WERI-Rb-1 (cell line): ENCODE measurements around the gene SLC7A1.
A peak's percentile ranks its signal among the peaks of the same experiment; 100 is the strongest.

Experiments used
- DNase-seq: peaks from one replicate; pipeline ENCODE4 v3.0.0-alpha.2; 2020
- H3K27ac ChIP-seq: fragments of 250-450 bp; sonication (Bioruptor Pico); 2 replicates; pipeline ENCODE4 v1.5.1; 2020; ENCODE audit warnings: mild to moderate bottlenecking, moderate library complexity
- H3K27me3 ChIP-seq: fragments of 250-450 bp; sonication (Bioruptor Pico); 2 replicates; pipeline ENCODE4 v1.5.1; 2021; ENCODE audit warnings: mild to moderate bottlenecking, low read depth, moderate library complexity; ENCODE audit not compliant: insufficient read depth, severe bottlenecking
- H3K36me3 ChIP-seq: fragments of 250-450 bp; sonication (Bioruptor Pico); 2 replicates; pipeline ENCODE4 v1.5.1; 2020; ENCODE audit warnings: mild to moderate bottlenecking, moderate library complexity
- H3K4me3 ChIP-seq: 2 replicates; pipeline ENCODE4 v1.5.1; 2011; ENCODE audit warnings: low read depth, mild to moderate bottlenecking, control low read depth, low read length
- H3K9me3 ChIP-seq: fragments of 250-450 bp; sonication (Bioruptor Pico); 2 replicates; pipeline ENCODE4 v1.5.1; 2021; ENCODE audit warnings: mild to moderate bottlenecking, moderate library complexity; ENCODE audit not compliant: severe bottlenecking
- TF ChIP-seq, protein P1 (sequence below): IDR thresholded peaks from 2 replicates; pipeline ENCODE4 v1.5.1; 2011; ENCODE audit warnings: low read depth, mild to moderate bottlenecking, control low read depth, inconsistent platforms, low read length

The SLC7A1 gene

DNA sequence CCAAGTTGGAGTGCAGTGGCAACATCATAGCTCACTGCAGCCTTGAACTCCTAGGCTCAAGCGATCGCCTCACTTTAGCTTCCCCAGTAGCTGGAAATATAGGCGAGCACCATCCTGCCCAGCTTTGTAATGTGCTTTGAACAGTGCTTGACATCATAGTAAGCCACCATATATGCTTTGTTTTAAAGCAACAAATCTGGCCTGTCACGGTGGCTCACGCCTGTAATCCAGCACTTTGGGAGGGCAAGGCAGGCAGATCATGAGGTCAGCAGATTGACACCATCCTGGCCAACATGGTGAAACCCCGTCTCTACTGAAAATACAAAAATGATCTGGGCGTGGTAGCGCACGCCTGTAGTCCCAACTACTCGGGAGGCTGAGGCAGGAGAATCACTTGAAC lies 1.8 kb upstream of the SLC7A1 start:
- H3K36me3 ChIP-seq, result no peaks in the 10 kb centered on the region
- no peak for DNase-seq
- H3K27ac ChIP-seq, result no peak overlapping the region
- TF ChIP-seq, protein P1, sequence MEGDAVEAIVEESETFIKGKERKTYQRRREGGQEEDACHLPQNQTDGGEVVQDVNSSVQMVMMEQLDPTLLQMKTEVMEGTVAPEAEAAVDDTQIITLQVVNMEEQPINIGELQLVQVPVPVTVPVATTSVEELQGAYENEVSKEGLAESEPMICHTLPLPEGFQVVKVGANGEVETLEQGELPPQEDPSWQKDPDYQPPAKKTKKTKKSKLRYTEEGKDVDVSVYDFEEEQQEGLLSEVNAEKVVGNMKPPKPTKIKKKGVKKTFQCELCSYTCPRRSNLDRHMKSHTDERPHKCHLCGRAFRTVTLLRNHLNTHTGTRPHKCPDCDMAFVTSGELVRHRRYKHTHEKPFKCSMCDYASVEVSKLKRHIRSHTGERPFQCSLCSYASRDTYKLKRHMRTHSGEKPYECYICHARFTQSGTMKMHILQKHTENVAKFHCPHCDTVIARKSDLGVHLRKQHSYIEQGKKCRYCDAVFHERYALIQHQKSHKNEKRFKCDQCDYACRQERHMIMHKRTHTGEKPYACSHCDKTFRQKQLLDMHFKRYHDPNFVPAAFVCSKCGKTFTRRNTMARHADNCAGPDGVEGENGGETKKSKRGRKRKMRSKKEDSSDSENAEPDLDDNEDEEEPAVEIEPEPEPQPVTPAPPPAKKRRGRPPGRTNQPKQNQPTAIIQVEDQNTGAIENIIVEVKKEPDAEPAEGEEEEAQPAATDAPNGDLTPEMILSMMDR, result no peak
- H3K27me3 ChIP-seq, result no peaks in the 10 kb centered on the region
- H3K9me3 ChIP-seq, result no peaks in the 10 kb centered on the region
- no peak overlapping the region for H3K4me3 ChIP-seq

DNA sequence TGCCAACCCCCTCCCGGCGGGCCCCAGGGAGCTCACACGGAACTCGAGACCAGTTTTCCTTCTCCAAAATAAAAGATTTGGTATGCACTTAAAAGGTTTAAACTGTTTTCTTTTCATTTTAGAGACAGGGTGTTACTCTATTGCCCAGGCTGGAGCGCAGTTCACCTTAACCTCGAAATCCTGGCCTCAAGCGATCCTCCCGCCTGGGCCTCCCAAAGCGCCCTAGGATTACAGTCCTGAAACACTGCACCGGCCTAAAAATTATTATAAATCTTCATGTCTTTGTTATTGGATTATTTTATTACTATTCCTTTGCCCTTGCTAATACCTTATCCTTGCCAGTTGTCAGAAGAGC lies 553 bp upstream of the SLC7A1 start:
- no peaks in the 10 kb centered on the region for H3K9me3 ChIP-seq
- H3K27me3 ChIP-seq, result no peaks in the 10 kb centered on the region
- no peak for DNase-seq
- H3K4me3 ChIP-seq, result peak overlapping the region; percentile 32
- H3K27ac ChIP-seq, result peak overlapping the region; percentile 48; the same call in 1 of the 2 replicates
- H3K36me3 ChIP-seq, result no peaks in the 10 kb centered on the region
- TF ChIP-seq, protein P1, result no peak

DNA sequence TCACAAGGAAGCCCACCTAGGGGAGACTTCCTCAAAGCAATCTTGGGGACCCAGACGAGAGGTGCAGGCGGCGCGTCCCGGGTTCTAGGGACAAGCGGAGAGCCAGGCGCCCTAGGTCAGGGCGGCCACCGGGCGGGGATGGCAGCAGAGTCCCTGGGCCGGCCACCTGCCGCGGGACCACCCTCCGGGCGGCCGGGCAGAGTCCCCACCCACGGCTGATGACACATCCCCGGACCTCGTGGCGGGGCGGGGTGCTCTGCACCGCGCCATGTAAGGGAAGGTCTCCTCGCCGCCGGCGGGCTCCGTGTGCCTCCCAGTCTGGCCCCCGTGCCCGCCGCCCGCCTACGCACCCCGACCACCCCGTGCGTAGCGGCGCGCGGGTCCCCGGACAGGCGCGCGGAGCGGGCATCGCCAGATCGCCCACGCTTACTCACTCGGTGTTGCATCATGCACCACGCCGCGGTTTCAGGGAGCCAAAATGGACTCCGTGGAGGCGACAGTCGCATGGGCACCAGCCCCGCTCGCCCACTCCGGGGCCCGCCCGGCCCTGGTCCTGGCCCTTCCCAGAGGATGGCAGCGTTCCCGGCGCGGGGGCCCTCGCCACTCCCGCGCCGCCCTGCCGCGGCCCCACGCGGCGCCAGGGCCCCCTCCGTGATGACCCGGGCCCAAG lies 643 bp downstream of the SLC7A1 start:
- H3K36me3 ChIP-seq, result no peaks in the 10 kb centered on the region
- TF ChIP-seq, protein P1, result no peak
- peak overlapping the region; percentile 56 for H3K4me3 ChIP-seq
- no peaks in the 10 kb centered on the region for H3K27me3 ChIP-seq
- peak; percentile 16 for DNase-seq
- peak overlapping the region; percentile 84 for H3K27ac ChIP-seq
- H3K9me3 ChIP-seq, result no peaks in the 10 kb centered on the region

DNA sequence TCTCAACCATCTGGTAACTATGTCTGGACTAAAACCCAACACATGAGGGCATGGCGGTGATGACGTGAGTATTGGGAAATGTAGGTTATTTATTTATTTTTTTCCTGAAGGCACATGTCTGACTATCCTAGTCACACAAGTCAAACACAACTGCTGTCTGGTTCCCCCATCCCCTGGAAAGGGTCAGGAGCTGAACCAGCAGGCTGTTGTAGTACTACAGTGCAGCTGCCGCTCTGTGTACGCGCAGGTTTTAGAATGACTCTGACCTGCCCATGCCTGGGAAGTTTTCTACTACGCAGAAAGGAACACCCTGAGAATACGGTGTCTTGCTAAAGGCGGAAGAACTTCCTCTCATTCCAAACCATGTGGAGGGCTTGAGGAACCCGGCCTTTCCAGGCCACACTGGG lies 1.2 kb downstream of the SLC7A1 start:
- Histone ChIP-seq H3K36me3 (no peaks in the 10 kb centered on the region), H3K9me3 (no peaks in the 10 kb centered on the region), H3K4me3 (peak overlapping the region; percentile 56), H3K27me3 (no peaks in the 10 kb centered on the region), H3K27ac (peak overlapping the region; percentile 84)
- DNase-seq, result peak; percentile 6
- TF ChIP-seq, protein P1, result no peak

DNA sequence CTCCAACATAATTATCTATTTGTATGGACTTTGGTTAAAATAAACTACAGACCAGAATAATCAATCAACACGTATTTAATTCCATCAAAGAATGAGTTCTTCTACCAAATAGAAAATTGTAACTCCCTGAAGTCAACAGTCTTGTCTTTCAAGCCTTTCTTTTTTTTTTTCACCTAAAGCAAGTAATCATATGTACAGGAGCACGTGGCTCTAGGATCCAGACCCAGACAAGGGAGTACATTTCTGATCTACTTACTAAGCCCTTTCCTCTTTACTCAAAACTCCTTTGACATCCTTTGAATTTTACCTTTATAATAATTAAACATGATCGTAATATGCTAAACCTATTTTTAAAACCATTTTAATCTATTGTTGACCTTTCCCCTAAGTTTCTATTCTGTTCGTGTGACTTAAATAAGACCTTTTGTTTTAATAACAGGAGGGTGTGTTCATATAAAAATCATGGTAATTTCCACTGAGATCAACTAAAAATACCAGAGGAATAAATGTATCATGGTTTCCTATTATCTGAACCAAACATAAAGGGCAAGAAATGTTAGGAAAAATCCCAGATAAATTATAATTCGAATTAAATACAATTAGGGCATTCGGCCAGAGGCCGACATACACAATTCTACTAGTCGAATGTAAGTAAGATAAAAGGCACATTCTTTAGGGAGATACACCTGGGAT lies 1.7 kb downstream of the SLC7A1 start:
- no peak for DNase-seq
- TF ChIP-seq, protein P1, result no peak
- Histone ChIP-seq H3K36me3 (no peaks in the 10 kb centered on the region), H3K27me3 (no peaks in the 10 kb centered on the region), H3K4me3 (peak overlapping the region; percentile 56), H3K27ac (no peak overlapping the region), H3K9me3 (no peaks in the 10 kb centered on the region)
